ENCODE measurements around the gene AGBL3. TPM values are rescaled to one million over a fixed set of nuclear protein-coding genes. Genes with fewer than 3 reads are reported as not detected.

Gene AGBL3
- total and polyA plus RNA-seq, 9 of the 15 experiments (the other 6 are each of a cell fraction or from before 2014, with no cell fraction given) = 0.54 to 2.9 (median 1.7) TPM

DNA sequence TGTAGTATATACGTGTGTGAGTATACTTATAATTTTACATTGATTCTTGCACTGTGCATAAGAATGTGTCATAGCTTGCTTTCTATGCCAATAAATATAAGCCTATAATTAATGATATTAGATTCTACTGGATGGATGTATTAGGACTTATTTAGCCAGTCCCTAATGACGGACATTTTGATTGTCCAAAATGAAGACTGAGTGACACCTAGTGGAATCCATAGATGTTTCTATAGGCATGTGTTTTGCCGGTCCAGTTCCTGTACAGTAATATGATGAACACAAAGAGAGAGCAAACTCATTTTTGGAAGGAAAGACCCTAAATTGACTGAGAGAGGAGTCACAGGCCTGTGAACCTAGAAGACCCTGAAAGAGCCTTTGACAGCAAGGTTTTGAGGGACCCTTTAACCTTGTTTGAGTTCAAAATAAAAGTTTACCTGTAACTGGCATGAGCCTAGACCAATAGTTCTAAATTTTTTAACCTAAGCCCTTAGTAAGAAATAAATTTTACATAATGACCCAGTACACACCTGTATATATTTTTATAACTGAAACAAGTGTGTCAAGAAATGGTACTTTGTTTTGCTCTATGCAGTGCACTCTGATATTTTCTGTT lies 42.4 kb upstream of the AGBL3 start:
- in situ Hi-C loops (cut with MboI) = loop anchor here (10.0 kb wide), 1 partner anchor 499 kb away; no protein-coding TSS in a partner anchor
- TF ChIP-seq SMC3 (conservative IDR thresholded peaks at IDR 0.05; ENCODE audit: insufficient read depth, low read depth, low read length) (peak; percentile 42), HLTF (IDR thresholded peaks at IDR 0.05) (no peak), YY1 (IDR thresholded peaks at IDR 0.05; ENCODE audit: borderline replicate concordance in 1 of 3, control insufficient read depth in 1 of 3, extremely low read depth in 1 of 3, insufficient read depth in 3 of 3, insufficient read length in 1 of 3, insufficient replicate concordance in 2 of 3, low read depth in 1 of 3, low read length in 2 of 3) (peak in 1 of 3 experiments; percentile 33), SIN3B (IDR thresholded peaks at IDR 0.05; ENCODE audit: low read depth) (no peak), MCM7 (IDR thresholded peaks at IDR 0.05) (0 out of 4 replicates have a peak, but pooled peaks of 1 of the 2 experiments have one; percentile 60), ARID2 (IDR thresholded peaks at IDR 0.05) (peak; percentile 55; the same call in 1 of the 2 replicates), PTBP1 (IDR thresholded peaks at IDR 0.05; ENCODE audit: low read depth, low read length) (no peak)
- TF ChIP-seq, protein P1, sequence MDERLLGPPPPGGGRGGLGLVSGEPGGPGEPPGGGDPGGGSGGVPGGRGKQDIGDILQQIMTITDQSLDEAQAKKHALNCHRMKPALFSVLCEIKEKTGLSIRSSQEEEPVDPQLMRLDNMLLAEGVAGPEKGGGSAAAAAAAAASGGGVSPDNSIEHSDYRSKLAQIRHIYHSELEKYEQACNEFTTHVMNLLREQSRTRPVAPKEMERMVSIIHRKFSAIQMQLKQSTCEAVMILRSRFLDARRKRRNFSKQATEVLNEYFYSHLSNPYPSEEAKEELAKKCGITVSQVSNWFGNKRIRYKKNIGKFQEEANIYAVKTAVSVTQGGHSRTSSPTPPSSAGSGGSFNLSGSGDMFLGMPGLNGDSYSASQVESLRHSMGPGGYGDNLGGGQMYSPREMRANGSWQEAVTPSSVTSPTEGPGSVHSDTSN (CRISPR knock-in tag; IDR thresholded peaks at IDR 0.05; ENCODE audit: low read depth) = no peak
- TF ChIP-seq, protein P1 (tag; conservative IDR thresholded peaks at IDR 0.05; ENCODE audit: low read depth) = 0 out of 2 replicates have a peak, but pooled peaks have one; percentile 7
- TF ChIP-seq, protein P2, sequence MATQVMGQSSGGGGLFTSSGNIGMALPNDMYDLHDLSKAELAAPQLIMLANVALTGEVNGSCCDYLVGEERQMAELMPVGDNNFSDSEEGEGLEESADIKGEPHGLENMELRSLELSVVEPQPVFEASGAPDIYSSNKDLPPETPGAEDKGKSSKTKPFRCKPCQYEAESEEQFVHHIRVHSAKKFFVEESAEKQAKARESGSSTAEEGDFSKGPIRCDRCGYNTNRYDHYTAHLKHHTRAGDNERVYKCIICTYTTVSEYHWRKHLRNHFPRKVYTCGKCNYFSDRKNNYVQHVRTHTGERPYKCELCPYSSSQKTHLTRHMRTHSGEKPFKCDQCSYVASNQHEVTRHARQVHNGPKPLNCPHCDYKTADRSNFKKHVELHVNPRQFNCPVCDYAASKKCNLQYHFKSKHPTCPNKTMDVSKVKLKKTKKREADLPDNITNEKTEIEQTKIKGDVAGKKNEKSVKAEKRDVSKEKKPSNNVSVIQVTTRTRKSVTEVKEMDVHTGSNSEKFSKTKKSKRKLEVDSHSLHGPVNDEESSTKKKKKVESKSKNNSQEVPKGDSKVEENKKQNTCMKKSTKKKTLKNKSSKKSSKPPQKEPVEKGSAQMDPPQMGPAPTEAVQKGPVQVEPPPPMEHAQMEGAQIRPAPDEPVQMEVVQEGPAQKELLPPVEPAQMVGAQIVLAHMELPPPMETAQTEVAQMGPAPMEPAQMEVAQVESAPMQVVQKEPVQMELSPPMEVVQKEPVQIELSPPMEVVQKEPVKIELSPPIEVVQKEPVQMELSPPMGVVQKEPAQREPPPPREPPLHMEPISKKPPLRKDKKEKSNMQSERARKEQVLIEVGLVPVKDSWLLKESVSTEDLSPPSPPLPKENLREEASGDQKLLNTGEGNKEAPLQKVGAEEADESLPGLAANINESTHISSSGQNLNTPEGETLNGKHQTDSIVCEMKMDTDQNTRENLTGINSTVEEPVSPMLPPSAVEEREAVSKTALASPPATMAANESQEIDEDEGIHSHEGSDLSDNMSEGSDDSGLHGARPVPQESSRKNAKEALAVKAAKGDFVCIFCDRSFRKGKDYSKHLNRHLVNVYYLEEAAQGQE (IDR thresholded peaks at IDR 0.05; ENCODE audit: borderline replicate concordance) = peak; percentile 71
- TF ChIP-seq, protein P2 (CRISPR knock-in tag; IDR thresholded peaks at IDR 0.05; ENCODE audit: low read depth) = no peak

More for the DNA sequence above, 42.4 kb upstream of the AGBL3 start:
- Histone ChIP-seq H3K4me2 (ENCODE audit: insufficient read depth, low read length) (no peak overlapping the region), H3K36me3 (ENCODE audit: control insufficient read depth, insufficient read depth, low read length) (no peaks in the 10 kb centered on the region), H3K9me3 (replicated peaks; ENCODE audit: control insufficient read depth, insufficient read depth, low read depth, low read length) (no peaks in the 10 kb centered on the region), H3K9me1 (ENCODE audit: control insufficient read depth, insufficient read depth, low read length) (no peaks in the 10 kb centered on the region), H3K9ac (ENCODE audit: insufficient read depth in 1 of 2, low read depth in 2 of 2, low read length in 2 of 2) (no peak overlapping the region), H3K4me1 (replicated peaks in 1 of 2; ENCODE audit: control insufficient read depth in 2 of 2, insufficient read depth in 2 of 2, low read length in 2 of 2) (no peaks in the 10 kb centered on the region; a peak in 1 of 5 replicates), H3K4me3 (no peak overlapping the region), H4K20me1 (replicated peaks; ENCODE audit: control insufficient read depth, insufficient read depth, low read length) (no peaks in the 10 kb centered on the region), H3K27ac (ENCODE audit: extremely low read depth, low read depth, low read length) (no peak overlapping the region), H3K27me3 (ENCODE audit: control insufficient read depth in 2 of 2, insufficient read depth in 2 of 2, low read length in 2 of 2) (peaks cover 18 to 25% of the 10 kb centered on the region in 2 experiments; a peak in 4 of 5 replicates), H2AFZ (ENCODE audit: low read depth, low read length) (no peak overlapping the region), H3K79me2 (ENCODE audit: control insufficient read depth, insufficient read depth, low read length) (no peaks in the 10 kb centered on the region)
- ChIA-PET CTCF (ENCODE audit: low intra/inter-chr PET ratio) (interaction anchor here (0.6 to 2.3 kb wide), 4 partner anchors 99 to 311 kb away, joined by 3 to 14 read pairs (median 8); no protein-coding TSS in a partner anchor), POLR2A (no interaction called here)
- intact Hi-C loops (cut with micrococcal nuclease) = loop anchor here (1.0 to 10.0 kb wide), 5 partner anchors 67 to 429 kb away; no protein-coding TSS in a partner anchor
- ATAC-seq (peak; percentile 89), FAIRE-seq (peak; percentile 72), DNase-seq (ENCODE audit: extremely low read depth in 1 of 4, low spot score in 3 of 4) (peak in 2 of 4 experiments; percentile 44 to 51)
- no TSS peak for BruUV-seq (replicated peaks)
- WGBS (ENCODE audit: insufficient coverage, low coverage, missing lambda C conversion rate) = 0% methylated on average over 3 of the region's 3 CpGs
